Smooth muscle cell (in vitro differentiated cells): Measurements from ENCODE around the gene RPLP2. TPM values are rescaled to one million over a fixed set of nuclear protein-coding genes. Genes with fewer than 3 reads are reported as not detected.
A peak's percentile ranks its signal among the peaks of the same experiment; 100 is the strongest.

Source experiments
- DNase-seq: peaks from one replicate; lab custom pipeline; 2025; ENCODE audit not compliant: unreplicated experiment; lab: John Stamatoyannopoulos, UW
- H2AFZ ChIP-seq: fragments of 200-600 bp; sonication (generic); 2 replicates; pipeline ENCODE4 v1.6.0; 2016; ENCODE audit warnings: antibody characterized with exemption, low read depth, mild to moderate bottlenecking
- H3F3A ChIP-seq: fragments of 200-600 bp; sonication (generic); 2 replicates; pipeline ENCODE4 v1.6.0; 2017; ENCODE audit warnings: antibody characterized with exemption, low read depth
- H3K27ac ChIP-seq: fragments of 200-600 bp; sonication (generic); 2 replicates; pipeline ENCODE4 v1.5.1; 2016; ENCODE audit warnings: low read depth, mild to moderate bottlenecking
- H3K27me3 ChIP-seq: fragments of 200-600 bp; sonication (generic); 2 replicates; pipeline ENCODE4 v1.6.1; 2016; ENCODE audit warnings: low read depth, mild to moderate bottlenecking
- H3K36me3 ChIP-seq: fragments of 200-600 bp; sonication (generic); 2 replicates; pipeline ENCODE4 v1.5.1; 2016; ENCODE audit warnings: low read depth
- H3K4me1 ChIP-seq: fragments of 200-600 bp; sonication (generic); 2 replicates; pipeline ENCODE4 v1.5.1; 2016; ENCODE audit warnings: low read depth
- H3K4me2 ChIP-seq: fragments of 200-600 bp; sonication (generic); 2 replicates; pipeline ENCODE4 v1.6.0; 2016; ENCODE audit warnings: mild to moderate bottlenecking
- H3K4me3 ChIP-seq: fragments of 200-600 bp; sonication (generic); 2 replicates; pipeline ENCODE4 v1.5.1; 2016; ENCODE audit warnings: mild to moderate bottlenecking
- H3K79me2 ChIP-seq: fragments of 200-600 bp; sonication (generic); 2 replicates; pipeline ENCODE4 v1.6.0; 2016; ENCODE audit warnings: low read depth, mild to moderate bottlenecking
- H3K9ac ChIP-seq: fragments of 200-600 bp; sonication (generic); 2 replicates; pipeline ENCODE4 v1.6.0; 2016; ENCODE audit warnings: low read depth
- H3K9me3 ChIP-seq: fragments of 200-600 bp; sonication (generic); replicated peaks from 2 replicates; pipeline ENCODE4 v1.5.1; 2016; ENCODE audit warnings: low read depth
- H4K20me1 ChIP-seq: fragments of 200-600 bp; sonication (generic); 2 replicates; pipeline ENCODE4 v1.6.0; 2016; ENCODE audit warnings: low read depth
- WGBS: methylation state at CpG from one replicate; pipeline ENCODE4 v1.1.7; 2016; ENCODE audit warnings: low lambda C conversion rate; 5-methylcytosine and 5-hydroxymethylcytosine counted together
- polyA plus RNA-seq: library from polyadenylated mRNA; unstranded; fragments of >200 nt; fragmentation: Nextera tagmentation; extraction: Ambion mirVana; gene quantifications from 2 replicates; pipeline ENCODE4 v1.2.1, GENCODE V29; 2016
- total RNA-seq: library from RNA; depleted of rRNA; stranded (reverse); fragments of >200 nt; gene quantifications from 2 replicates; pipeline ENCODE4 v1.2.3, GENCODE V29; 2014
- TF ChIP-seq, protein P1 (sequence below): fragments of 200-600 bp; sonication (generic); IDR thresholded peaks from 2 replicates; pipeline ENCODE4 v1.5.1; 2017; ENCODE audit warnings: borderline replicate concordance, mild to moderate bottlenecking, antibody characterized with exemption; ENCODE audit not compliant: insufficient read depth, poor library complexity, severe bottlenecking

Gene RPLP2
- total and polyA plus RNA-seq, 2 experiments from 2014 or later: 472 to 622 TPM

- H3K4me2 ChIP-seq: peak overlapping the region; percentile 100
- TF ChIP-seq, protein P1, sequence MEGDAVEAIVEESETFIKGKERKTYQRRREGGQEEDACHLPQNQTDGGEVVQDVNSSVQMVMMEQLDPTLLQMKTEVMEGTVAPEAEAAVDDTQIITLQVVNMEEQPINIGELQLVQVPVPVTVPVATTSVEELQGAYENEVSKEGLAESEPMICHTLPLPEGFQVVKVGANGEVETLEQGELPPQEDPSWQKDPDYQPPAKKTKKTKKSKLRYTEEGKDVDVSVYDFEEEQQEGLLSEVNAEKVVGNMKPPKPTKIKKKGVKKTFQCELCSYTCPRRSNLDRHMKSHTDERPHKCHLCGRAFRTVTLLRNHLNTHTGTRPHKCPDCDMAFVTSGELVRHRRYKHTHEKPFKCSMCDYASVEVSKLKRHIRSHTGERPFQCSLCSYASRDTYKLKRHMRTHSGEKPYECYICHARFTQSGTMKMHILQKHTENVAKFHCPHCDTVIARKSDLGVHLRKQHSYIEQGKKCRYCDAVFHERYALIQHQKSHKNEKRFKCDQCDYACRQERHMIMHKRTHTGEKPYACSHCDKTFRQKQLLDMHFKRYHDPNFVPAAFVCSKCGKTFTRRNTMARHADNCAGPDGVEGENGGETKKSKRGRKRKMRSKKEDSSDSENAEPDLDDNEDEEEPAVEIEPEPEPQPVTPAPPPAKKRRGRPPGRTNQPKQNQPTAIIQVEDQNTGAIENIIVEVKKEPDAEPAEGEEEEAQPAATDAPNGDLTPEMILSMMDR: no peak
These were observed 34.7 kb upstream of the RPLP2 start for GRCh38 chr11:774873-775592.

GRCh38 chr11:776263-776560 lies 33.6 kb upstream of the RPLP2 start:
- Histone ChIP-seq H3K79me2 (peaks cover 52% of the 10 kb centered on the region), H3K27ac (no peak overlapping the region), H3F3A (no peaks in the 10 kb centered on the region), H4K20me1 (peaks cover 71% of the 10 kb centered on the region), H3K36me3 (no peaks in the 10 kb centered on the region), H3K9ac (peak overlapping the region; percentile 91), H3K9me3 (no peaks in the 10 kb centered on the region), H2AFZ (no peak overlapping the region), H3K4me1 (peaks cover 17% of the 10 kb centered on the region), H3K27me3 (no peaks in the 10 kb centered on the region), H3K4me3 (peak overlapping the region; percentile 98), H3K4me2 (peak overlapping the region; percentile 100)
- TF ChIP-seq, protein P1: no peak
- 42% methylated on average over 10 of the region's 11 CpGs for WGBS
- DNase-seq: no peak

More at GRCh38 chr11:774873-775592, 34.7 kb upstream of the RPLP2 start:
- H3K36me3 ChIP-seq: no peaks in the 10 kb centered on the region
- no peak overlapping the region for H3K4me3 ChIP-seq
- H3K9me3 ChIP-seq: no peaks in the 10 kb centered on the region
- no peaks in the 10 kb centered on the region for H3K27me3 ChIP-seq
- peaks cover 17% of the 10 kb centered on the region for H3K4me1 ChIP-seq
- no peaks in the 10 kb centered on the region for H3F3A ChIP-seq
- no peak overlapping the region for H2AFZ ChIP-seq
- no peak overlapping the region for H3K27ac ChIP-seq
- H3K79me2 ChIP-seq: peaks cover 52% of the 10 kb centered on the region
- WGBS: 82% methylated on average over 20 of the region's 20 CpGs
- DNase-seq: no peak
- no peak overlapping the region for H3K9ac ChIP-seq
- H4K20me1 ChIP-seq: peaks cover 76% of the 10 kb centered on the region

DNA sequence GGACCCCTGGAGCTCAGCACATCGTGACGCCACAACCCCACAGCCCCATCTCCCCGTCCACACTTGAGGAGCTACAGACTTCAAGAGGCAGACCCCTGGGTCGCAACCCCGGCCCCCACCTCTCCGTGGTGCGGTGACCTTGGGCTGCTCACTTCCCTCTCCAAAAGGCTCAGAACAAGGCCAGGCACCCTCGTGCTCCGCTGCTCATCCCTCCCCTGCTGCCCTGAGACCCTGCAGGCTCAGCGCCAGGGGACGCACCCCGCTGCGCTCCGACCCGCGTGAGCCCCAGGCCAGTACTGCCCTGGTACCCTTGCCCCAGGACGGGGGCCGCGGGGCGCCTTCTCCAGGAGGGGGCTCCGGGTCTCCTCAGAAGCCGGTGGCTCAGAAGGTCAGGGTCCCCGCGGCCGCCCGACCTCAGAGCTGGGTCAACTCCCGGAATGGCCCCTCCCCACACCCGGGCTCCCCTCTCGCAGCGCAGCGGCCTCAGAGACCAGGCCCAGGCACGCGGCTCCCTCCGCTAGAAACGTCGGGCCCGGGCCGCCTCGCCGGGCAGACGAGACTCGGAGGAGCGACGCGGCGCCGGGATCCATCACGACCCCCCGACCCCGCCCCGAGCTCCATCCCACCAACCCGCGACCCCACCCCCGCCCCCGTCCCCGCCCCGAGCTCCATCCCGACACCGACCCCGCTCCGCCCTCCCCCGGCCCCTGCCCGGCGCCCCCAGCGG lies 33.0 kb upstream of the RPLP2 start:
- Histone ChIP-seq H3K9me3 (no peaks in the 10 kb centered on the region), H3K4me1 (peaks cover 17% of the 10 kb centered on the region), H3K4me2 (peak overlapping the region; percentile 100), H3F3A (no peaks in the 10 kb centered on the region), H3K27me3 (no peaks in the 10 kb centered on the region), H3K27ac (no peak overlapping the region), H3K9ac (peak overlapping the region; percentile 91), H4K20me1 (peaks cover 71% of the 10 kb centered on the region), H3K36me3 (no peaks in the 10 kb centered on the region), H3K4me3 (peak overlapping the region; percentile 98), H2AFZ (peak overlapping the region; percentile 77), H3K79me2 (peaks cover 52% of the 10 kb centered on the region)
- DNase-seq: no peak
- TF ChIP-seq, protein P1: no peak
- WGBS: 4% methylated on average over 22 of the region's 65 CpGs
